ENCODE results near the gene ARHGEF28. TPM values are rescaled to one million over a fixed set of nuclear protein-coding genes. Genes with fewer than 3 reads are reported as not detected.

Gene ARHGEF28
- total RNA-seq, 1 donor from 2014 or later, result 6.1 TPM

- DNase-seq (ENCODE audit: low spot score in 2 of 2) (no peak), FAIRE-seq (no peak)
These were observed 173.5 kb downstream of the ARHGEF28 start for GRCh38 chr5:73799401-73799972.

- no peak for DNase-seq (ENCODE audit: low spot score in 2 of 2)
- no peak for FAIRE-seq
These were observed 175.7 kb downstream of the ARHGEF28 start for GRCh38 chr5:73801686-73802085.

DNA sequence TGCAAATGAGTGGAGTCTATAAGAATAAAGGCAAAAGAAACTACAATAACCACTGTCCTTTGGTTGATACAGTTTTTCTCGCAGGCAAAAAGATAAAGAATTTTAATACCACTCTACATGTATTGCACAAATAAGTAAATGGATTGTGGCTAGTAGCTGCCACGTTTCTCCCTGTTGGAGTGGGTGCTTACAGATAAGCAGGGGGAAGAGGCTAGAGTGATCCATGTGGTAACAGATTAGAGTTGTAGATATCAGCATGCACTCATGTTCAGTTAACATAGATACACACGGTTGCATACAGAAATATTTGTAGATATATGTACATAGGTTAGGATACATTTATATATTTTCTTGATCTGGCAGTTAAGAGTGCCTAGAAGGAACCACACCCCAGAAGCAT is 179.5 kb downstream of the ARHGEF28 start:
- FAIRE-seq (no peak), DNase-seq (ENCODE audit: low spot score in 2 of 2) (no peak)

- FAIRE-seq, result no peak
These were observed 182.9 kb downstream of the ARHGEF28 start for GRCh38 chr5:73808911-73809310.

DNA sequence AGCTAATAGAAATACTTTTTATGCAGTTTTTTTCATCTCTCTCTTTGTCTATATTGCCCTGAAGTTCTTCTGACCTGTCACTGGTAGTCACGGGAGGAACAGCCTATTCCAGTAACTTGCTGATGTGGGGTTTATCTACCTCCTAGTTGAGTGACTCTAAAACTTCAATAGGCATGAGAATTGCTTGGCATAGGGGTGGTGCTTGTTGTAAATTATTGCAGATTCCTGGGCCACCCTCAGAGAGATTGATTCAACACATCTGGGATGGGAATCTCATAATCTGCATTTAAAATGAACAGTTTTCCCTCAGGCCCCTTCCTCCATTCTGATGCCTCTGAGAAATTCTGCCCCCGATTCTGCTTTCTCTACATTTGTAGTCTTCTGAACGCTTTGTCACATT is 184.4 kb downstream of the ARHGEF28 start:
- no peak for DNase-seq (ENCODE audit: low spot score in 2 of 2)
- no peak for FAIRE-seq

More at GRCh38 chr5:73808911-73809310, 182.9 kb downstream of the ARHGEF28 start:
- no peak for DNase-seq (ENCODE audit: low spot score in 2 of 2)

DNA sequence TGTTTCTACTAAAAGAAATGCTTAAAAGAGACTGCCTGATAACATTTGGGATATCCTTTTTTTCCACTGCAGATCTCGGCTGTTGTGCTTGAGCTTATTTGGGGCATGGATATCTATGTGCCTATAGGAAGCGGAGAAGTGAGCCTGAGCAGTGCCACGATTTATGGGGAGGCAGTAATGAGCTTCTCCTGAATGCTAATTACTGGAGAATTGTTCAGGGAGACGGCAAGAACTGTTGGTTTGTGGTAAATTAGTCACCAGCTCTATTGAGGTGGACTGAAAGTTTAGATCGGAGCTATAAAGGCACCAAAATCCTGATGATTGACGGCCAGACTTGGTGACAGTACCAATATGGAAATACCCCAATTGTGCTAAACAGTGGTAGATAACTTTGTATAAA is 186.5 kb downstream of the ARHGEF28 start:
- no peak for DNase-seq (ENCODE audit: low spot score in 2 of 2)
- FAIRE-seq, result no peak

- DNase-seq (ENCODE audit: low spot score in 2 of 2), result no peak
- FAIRE-seq, result no peak
These were observed 187.1 kb downstream of the ARHGEF28 start for GRCh38 chr5:73812962-73813588.

GRCh38 chr5:73814233-73814846 is 188.3 kb downstream of the ARHGEF28 start:
- FAIRE-seq (no peak), DNase-seq (ENCODE audit: low spot score in 2 of 2) (no peak)

- FAIRE-seq, result no peak
- no peak for DNase-seq (ENCODE audit: low spot score in 2 of 2)
These were observed 189.6 kb downstream of the ARHGEF28 start for GRCh38 chr5:73815631-73816030.

DNA sequence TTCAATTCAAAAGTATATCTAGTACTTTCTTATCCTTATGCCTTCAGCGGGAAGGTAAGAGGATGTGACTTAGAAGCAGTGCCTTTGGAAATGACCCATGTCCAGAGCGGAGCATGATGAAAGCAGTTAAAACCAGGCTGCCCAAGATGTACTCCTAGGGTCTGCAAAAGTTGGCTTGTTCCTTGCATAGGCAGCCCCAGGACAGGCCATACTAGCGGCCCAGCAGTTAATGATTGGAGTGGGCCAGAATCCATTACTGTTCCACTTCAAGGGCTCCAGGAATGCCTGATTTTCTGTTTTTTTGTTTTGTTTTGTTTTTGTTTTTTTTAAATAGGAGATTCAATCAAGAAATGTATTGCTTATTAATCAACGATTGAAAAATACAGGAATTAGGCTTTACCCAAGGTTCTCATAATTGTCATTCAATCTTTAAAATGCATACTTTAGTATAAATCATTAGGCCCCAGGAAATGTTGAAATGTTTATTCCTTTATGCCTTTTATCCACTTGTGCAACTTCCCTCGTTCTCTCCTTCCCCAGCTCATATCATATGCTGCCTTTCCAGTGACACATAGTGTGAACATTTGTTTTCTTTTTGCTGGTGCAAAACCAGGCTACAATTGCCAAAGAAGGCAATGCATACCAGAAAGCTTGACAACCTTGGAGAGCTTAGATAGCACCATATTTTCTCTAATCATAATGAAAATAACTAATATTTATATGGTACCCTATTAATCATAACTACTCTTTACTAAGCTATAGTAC is 190.8 kb downstream of the ARHGEF28 start:
- no peak for DNase-seq (ENCODE audit: low spot score in 2 of 2)
- no peak for FAIRE-seq

- DNase-seq (ENCODE audit: low spot score in 2 of 2), result no peak
- FAIRE-seq, result no peak
These were observed 192.4 kb downstream of the ARHGEF28 start for GRCh38 chr5:73818357-73818756.

GRCh38 chr5:73820326-73820725 is 194.3 kb downstream of the ARHGEF28 start:
- DNase-seq (ENCODE audit: low spot score in 2 of 2) (no peak), FAIRE-seq (no peak)

GRCh38 chr5:73821003-73821402 is 195.0 kb downstream of the ARHGEF28 start:
- FAIRE-seq (no peak), DNase-seq (ENCODE audit: low spot score in 2 of 2) (no peak)

GRCh38 chr5:73822278-73822988 is 196.4 kb downstream of the ARHGEF28 start:
- FAIRE-seq (no peak), DNase-seq (ENCODE audit: low spot score in 2 of 2) (no peak)

GRCh38 chr5:73822989-73823339 is 197.0 kb downstream of the ARHGEF28 start:
- FAIRE-seq (no peak), DNase-seq (ENCODE audit: low spot score in 2 of 2) (no peak)

DNA sequence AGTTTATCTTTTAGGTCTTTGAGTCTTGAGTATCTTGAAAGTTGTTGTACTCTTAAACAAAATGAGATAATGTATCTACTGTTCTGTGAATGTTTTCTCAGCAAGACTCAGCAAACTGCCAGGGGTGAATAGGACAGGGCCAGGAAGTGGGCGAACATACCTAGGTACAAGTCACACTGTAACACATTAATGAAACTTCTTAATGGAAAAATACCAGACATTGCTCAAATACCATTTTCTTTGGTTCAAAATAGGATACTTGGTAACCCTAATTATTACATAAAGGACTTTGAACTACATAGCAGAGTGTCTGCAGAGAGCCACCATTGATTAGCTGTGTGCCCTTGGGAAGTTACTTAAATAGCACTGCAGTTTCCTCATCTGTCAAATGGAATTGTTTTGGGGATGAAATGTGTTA is 197.5 kb downstream of the ARHGEF28 start:
- no peak for FAIRE-seq

GRCh38 chr5:73825199-73825598 is 199.2 kb downstream of the ARHGEF28 start:
- FAIRE-seq, result no peak
- no peak for DNase-seq (ENCODE audit: low spot score in 2 of 2)

More for the DNA sequence above, 197.5 kb downstream of the ARHGEF28 start:
- DNase-seq (ENCODE audit: low spot score in 2 of 2), result no peak

DNA sequence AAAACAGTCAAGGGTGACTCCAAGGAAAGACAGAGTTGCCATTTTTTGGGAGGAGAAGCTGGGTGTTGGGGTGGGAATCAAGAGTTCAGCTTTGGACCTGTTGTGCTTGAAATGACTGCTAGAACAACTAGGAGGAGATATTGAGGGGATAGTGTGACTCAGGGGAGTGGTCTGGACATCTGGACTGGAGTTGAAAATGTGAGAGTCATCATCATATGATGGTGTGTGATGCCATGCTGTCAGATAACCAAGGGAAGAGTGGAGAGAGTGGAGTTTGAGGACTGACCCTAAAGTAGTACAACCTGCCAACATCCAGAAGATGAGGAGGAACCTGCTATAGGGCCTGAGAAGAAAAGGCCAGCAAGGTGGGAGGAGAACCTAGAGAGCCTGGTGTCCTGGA is 199.7 kb downstream of the ARHGEF28 start:
- FAIRE-seq, result no peak

GRCh38 chr5:73826301-73827105 is 200.5 kb downstream of the ARHGEF28 start:
- no peak for FAIRE-seq
- DNase-seq (ENCODE audit: low spot score in 2 of 2), result no peak

More for the DNA sequence above, 199.7 kb downstream of the ARHGEF28 start:
- no peak for DNase-seq (ENCODE audit: low spot score in 2 of 2)

DNA sequence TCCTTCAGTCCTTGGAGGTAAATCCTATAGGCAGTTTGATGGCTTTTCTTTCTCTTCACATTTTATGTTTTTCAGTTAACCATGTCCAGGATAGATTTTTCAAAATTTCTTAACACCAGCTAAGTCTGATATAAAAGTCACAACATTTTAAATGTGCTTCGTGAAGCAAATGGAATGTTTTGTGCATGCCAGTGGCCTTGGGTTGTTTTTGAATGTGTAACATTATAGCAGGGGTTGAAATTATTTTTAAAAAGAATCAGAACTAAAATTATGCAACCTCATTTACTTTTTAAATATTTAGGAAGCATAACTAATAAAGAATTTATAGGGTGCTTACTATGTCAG is 201.1 kb downstream of the ARHGEF28 start:
- FAIRE-seq, result no peak

More for the DNA sequence above, 201.1 kb downstream of the ARHGEF28 start:
- DNase-seq (ENCODE audit: low spot score in 2 of 2), result no peak

All from frontal cortex (tissue), 4 donors.